Transverse colon (tissue), 4 donors: ENCODE results near the gene POLR2E.

Experiments used
- CTCF ChIP-seq, 5 experiments: fragments of 200-600 bp in 3 of 5; fragments of 450-650 bp in 2 of 5; sonication (generic) in 3 of 5; IDR thresholded peaks; 1 replicate in 2 of 5; 2 replicates in 3 of 5; pipeline ENCODE4 v1.5.1; 2016 to 2017; ENCODE audit warnings: antibody characterized with exemption in 5 of 5, inconsistent platforms in 3 of 5, mild to moderate bottlenecking in 2 of 5, moderate library complexity in 1 of 5
- POLR2A ChIP-seq: fragments of 450-650 bp; IDR thresholded peaks from one replicate; pipeline ENCODE4 v1.6.1; 2016; ENCODE audit warnings: antibody characterized with exemption, mild to moderate bottlenecking, moderate library complexity
- POLR2AphosphoS5 ChIP-seq, 3 donors: sonication (generic); formaldehyde crosslinking; IDR thresholded peaks; one replicate each; pipeline ENCODE4 v1.6.1; 2016; ENCODE audit warnings: antibody characterized with exemption in 3 of 3

- no peak for TF ChIP-seq POLR2A
- TF ChIP-seq CTCF (IDR thresholded peaks at IDR 0.05): no peak
- TF ChIP-seq POLR2AphosphoS5 (IDR thresholded peaks at IDR 0.05): peak in 1 of 3 donors; percentile 11
Observed at GRCh38 chr19:1107661-1108261, 12.6 kb upstream of the POLR2E start.
